Pancreas (tissue), 10 donors: ENCODE measurements around the gene DMKN. TPM values are rescaled to one million over a fixed set of nuclear protein-coding genes. Genes with fewer than 3 reads are reported as not detected.
A peak's percentile ranks its signal among the peaks of the same experiment; 100 is the strongest.

Experiments used
- ATAC-seq, 4 donors: fragments of 200-7000 bp; cut with Tn5 transposase; one replicate each; pipeline versions ENCODE4 v1.8.0 to v1.9.1; 2020; ENCODE audit warnings: mild to moderate bottlenecking in 4 of 4, moderate library complexity in 4 of 4
- DNase-seq, 6 donors: peaks; one replicate each; pipeline ENCODE4 v3.0.0-alpha.2; 2020
- FAIRE-seq: peaks from 2 replicates; lab custom pipeline; 2012; peaks lifted over from hg19 to GRCh38; lab: Jason Lieb, UNC
- H3K27ac ChIP-seq, 4 donors: fragments of 200-600 bp; sonication (generic); 1 replicate in 3 of 4; 2 replicates in 1 of 4; pipeline versions ENCODE4 v1.5.0 to v1.8.0; 2020
- H3K27me3 ChIP-seq, 4 donors: fragments of 200-600 bp; one replicate each; pipeline ENCODE4 v1.8.0; 2021
- H3K36me3 ChIP-seq, 3 donors: fragments of 200-600 bp; sonication (generic) in 1 of 3; one replicate each; pipeline versions ENCODE4 v1.5.0 to v1.8.0; 2020 to 2021
- H3K4me1 ChIP-seq, 3 donors: fragments of 200-600 bp; one replicate each; pipeline ENCODE4 v1.8.0; 2021
- H3K4me3 ChIP-seq, 4 donors: fragments of 200-600 bp; sonication (generic) in 2 of 4; one replicate each; pipeline versions ENCODE4 v1.5.0 to v1.8.0; 2020 to 2021
- H3K9me3 ChIP-seq, 4 donors: fragments of 200-600 bp; one replicate each; pipeline ENCODE4 v1.8.0; 2021
- CTCF ChIP-seq, 4 donors: fragments of 200-600 bp; sonication (generic) in 3 of 4; IDR thresholded peaks; one replicate each; pipeline versions ENCODE4 v1.5.0 to v1.8.0; 2021; ENCODE audit warnings: antibody characterized with exemption in 4 of 4
- WGBS, 2 donors: extraction: QIAGEN DNeasy Blood & Tissue Kit; methylation state at CpG; one replicate each; pipeline ENCODE4 v1.1.7; 2013; 5-methylcytosine and 5-hydroxymethylcytosine counted together
- intact Hi-C, 3 donors: fragments of 100-400 bp; cut with DNase I; formaldehyde crosslinking; loops; one replicate each; pipeline versions ENCODE4 v1.11.1 to v1.14.2; 2022
- polyA plus RNA-seq, 2 donors: library from polyadenylated mRNA; stranded (reverse); fragments of 200-250 nt; gene quantifications; one replicate each; pipeline ENCODE4 v1.2.3, GENCODE V29; 2013
- total RNA-seq, 6 donors: library from RNA; stranded (reverse); fragmentation: NEBNext Ultra II Directional in 4 of 6; extraction: Animal tissue kit (Norgen Biotek cat#: 25700) in 4 of 6; gene quantifications; one replicate each; pipeline versions ENCODE4 v1.2.1 to v1.2.4, GENCODE V29; 2021 to 2023
- donor health status: healthy with polysubstance abuse.
- donor health status: DM: no; HTN: no; CAD: no; lungs with moderate emphysema.
- donor health status: DM: no; HTN: no; CAD: no.
- donor health status: control.
- donor health status: control.
- donor health status: Bipolar disorder and iron deficiency.
- donor health status: DM: yes; HTN: yes; CAD: no.
- donor health status: DM: no; HTN: no; CAD: no.
- donor health status: DM: no; HTN: no; CAD: no.
- donor health status: DM: yes; HTN: yes; CAD: no.

The DMKN gene
- total and polyA plus RNA-seq, 8 donors = 48.5 to 197 (median 62.4) TPM

GRCh38 chr19:35507561-35507960, 5.9 kb downstream of the DMKN start:
- no peak for ATAC-seq
- intact Hi-C loops = no loop called here
- peaks cover 0 to 8% (median 4%) of the 10 kb centered on the region in 3 donors for H3K4me1 ChIP-seq
- no peak for TF ChIP-seq CTCF (IDR thresholded peaks at IDR 0.05)
- peaks cover 0 to 8% (median 0%) of the 10 kb centered on the region in 3 donors for H3K36me3 ChIP-seq
- no peak overlapping the region for H3K27ac ChIP-seq
- H3K4me3 ChIP-seq = no peak overlapping the region
- H3K9me3 ChIP-seq = no peaks in the 10 kb centered on the region
- 89% methylated on average over 11 of the region's 11 CpGs for WGBS, 2 donors
- no peaks in the 10 kb centered on the region for H3K27me3 ChIP-seq
- DNase-seq = peak in 1 of 6 donors; percentile 28
- no peak for FAIRE-seq

GRCh38 chr19:35506011-35506410, 7.4 kb downstream of the DMKN start:
- Histone ChIP-seq H3K36me3 (peaks cover 0 to 15% (median 0%) of the 10 kb centered on the region in 3 donors), H3K27me3 (no peaks in the 10 kb centered on the region), H3K27ac (no peak overlapping the region), H3K4me1 (peaks cover 0 to 8% (median 4%) of the 10 kb centered on the region in 3 donors), H3K9me3 (no peaks in the 10 kb centered on the region), H3K4me3 (no peak overlapping the region)
- TF ChIP-seq CTCF (IDR thresholded peaks at IDR 0.05) = no peak
- intact Hi-C loops = no loop called here
- 88 to 93% methylated on average over 7 of the region's 7 CpGs for WGBS, 2 donors
- DNase-seq = no peak
- FAIRE-seq = no peak
- no peak for ATAC-seq

GRCh38 chr19:35502751-35503150, 10.7 kb downstream of the DMKN start:
- no peak for DNase-seq
- FAIRE-seq = no peak
- H3K4me1 ChIP-seq = no peaks in the 10 kb centered on the region
- intact Hi-C loops = no loop called here
- ATAC-seq = no peak
- H3K36me3 ChIP-seq = peaks cover 0 to 30% (median 4%) of the 10 kb centered on the region in 3 donors
- WGBS, 2 donors = 91 to 93% methylated on average over 4 of the region's 4 CpGs
- no peak for TF ChIP-seq CTCF (IDR thresholded peaks at IDR 0.05)
- no peak overlapping the region for H3K27ac ChIP-seq
- no peaks in the 10 kb centered on the region for H3K9me3 ChIP-seq
- no peaks in the 10 kb centered on the region for H3K27me3 ChIP-seq
- H3K4me3 ChIP-seq = no peak overlapping the region

GRCh38 chr19:35501684-35502083, 11.8 kb downstream of the DMKN start:
- DNase-seq = no peak
- no peak for TF ChIP-seq CTCF (IDR thresholded peaks at IDR 0.05)
- no peak overlapping the region for H3K27ac ChIP-seq
- H3K9me3 ChIP-seq = no peaks in the 10 kb centered on the region
- peak in 1 of 4 donors; percentile 13 for ATAC-seq
- no peak overlapping the region for H3K4me3 ChIP-seq
- H3K36me3 ChIP-seq = peaks cover 0 to 30% (median 4%) of the 10 kb centered on the region in 3 donors
- no peak for FAIRE-seq
- intact Hi-C loops = no loop called here
- no peaks in the 10 kb centered on the region for H3K27me3 ChIP-seq
- no peaks in the 10 kb centered on the region for H3K4me1 ChIP-seq
- WGBS, 2 donors = 87 to 89% methylated on average over 15 of the region's 15 CpGs

- Histone ChIP-seq H3K4me1 (no peaks in the 10 kb centered on the region), H3K9me3 (no peaks in the 10 kb centered on the region), H3K36me3 (peaks cover 0 to 27% (median 4%) of the 10 kb centered on the region in 3 donors), H3K27ac (no peak overlapping the region), H3K4me3 (no peak overlapping the region), H3K27me3 (no peaks in the 10 kb centered on the region)
- TF ChIP-seq CTCF (IDR thresholded peaks at IDR 0.05) = no peak
- ATAC-seq = no peak
- FAIRE-seq = no peak
- no peak for DNase-seq
- intact Hi-C loops = no loop called here
- WGBS, 2 donors = 91 to 93% methylated on average over 10 of the region's 10 CpGs
Measured at GRCh38 chr19:35500611-35501010, 12.8 kb downstream of the DMKN start.
